Lower leg skin (tissue), 3 donors: ENCODE data around the gene FOLR3.

Source experiments
- CTCF ChIP-seq, 3 donors: fragments of 450-650 bp; IDR thresholded peaks; one replicate each; pipeline ENCODE4 v1.5.1; 2016; ENCODE audit warnings: antibody characterized with exemption in 3 of 3, mild to moderate bottlenecking in 3 of 3, moderate library complexity in 2 of 3
- POLR2A ChIP-seq, 2 donors: fragments of 450-650 bp; IDR thresholded peaks; one replicate each; pipeline ENCODE4 v1.6.1; 2016 to 2017; ENCODE audit warnings: antibody characterized with exemption in 2 of 2, mild to moderate bottlenecking in 1 of 2, moderate library complexity in 1 of 2

DNA sequence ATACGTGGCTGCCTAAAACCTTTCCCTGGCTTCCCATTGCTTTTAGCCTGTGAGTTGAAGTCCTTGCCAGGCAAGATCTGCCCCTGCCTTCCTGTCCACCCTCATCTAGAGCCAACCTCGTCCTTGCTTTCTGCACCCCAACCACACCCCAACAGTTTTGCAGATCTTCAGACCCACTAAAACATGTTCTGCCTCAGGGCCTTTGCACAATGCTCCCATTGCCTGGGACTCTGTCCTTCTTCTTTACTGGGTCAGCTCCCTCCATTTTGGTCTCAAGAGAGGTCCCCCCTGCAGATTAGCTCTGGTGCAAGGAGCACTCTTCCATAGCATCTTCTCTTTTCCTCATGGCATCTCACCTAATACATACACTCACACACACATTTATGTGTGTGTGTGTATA, 14.6 kb upstream of the FOLR3 start:
- TF ChIP-seq CTCF (IDR thresholded peaks at IDR 0.05): no peak
- no peak for TF ChIP-seq POLR2A (IDR thresholded peaks at IDR 0.05)
